ENCODE results near the gene RIPPLY2. TPM values are rescaled to one million over a fixed set of nuclear protein-coding genes. Genes with fewer than 3 reads are reported as not detected.
"Not testable (repeated sequence)": the region's sequence is repeated elsewhere in the genome, so short reads cannot be mapped to it uniquely, and the experiment has no call there.

The RIPPLY2 gene
- total RNA-seq, 3 donors from 2014 or later = not detected

DNA sequence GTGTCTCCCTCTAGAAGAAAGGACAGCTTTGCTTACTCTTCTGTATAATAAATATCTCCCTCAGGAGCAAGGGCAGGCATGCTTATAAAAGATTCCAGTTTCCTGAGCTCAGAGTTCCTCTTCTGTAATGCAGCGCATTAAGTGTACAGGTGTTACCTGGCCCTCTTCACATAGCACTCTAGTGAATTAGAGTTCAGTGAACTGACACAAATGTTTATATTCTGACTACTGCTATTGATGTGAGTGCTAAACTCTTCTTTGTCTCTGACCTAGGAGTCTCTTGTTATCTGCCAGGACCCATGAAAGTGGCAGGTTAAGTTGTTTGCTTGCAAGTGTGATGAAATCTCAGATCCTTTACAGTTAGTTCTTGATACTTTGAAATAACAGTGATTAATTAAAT, 39.9 kb downstream of the RIPPLY2 start:
- no peaks in the 10 kb centered on the region for H3K36me3 ChIP-seq
- intact Hi-C loops (cut with DNase I; ENCODE audit: low total_unique reads) = no loop called here
- H3K27me3 ChIP-seq = no peaks in the 10 kb centered on the region
- no peak overlapping the region for H3K4me3 ChIP-seq
- H3K27ac ChIP-seq = no peak overlapping the region
- peaks cover 0 to 3% of the 10 kb centered on the region in 2 donors for H3K9me3 ChIP-seq
- no peak for TF ChIP-seq POLR2AphosphoS5 (IDR thresholded peaks at IDR 0.05)
- H3K4me1 ChIP-seq = no peaks in the 10 kb centered on the region
- DNase-seq (ENCODE audit: low spot score in 2 of 2) = no peak

DNA sequence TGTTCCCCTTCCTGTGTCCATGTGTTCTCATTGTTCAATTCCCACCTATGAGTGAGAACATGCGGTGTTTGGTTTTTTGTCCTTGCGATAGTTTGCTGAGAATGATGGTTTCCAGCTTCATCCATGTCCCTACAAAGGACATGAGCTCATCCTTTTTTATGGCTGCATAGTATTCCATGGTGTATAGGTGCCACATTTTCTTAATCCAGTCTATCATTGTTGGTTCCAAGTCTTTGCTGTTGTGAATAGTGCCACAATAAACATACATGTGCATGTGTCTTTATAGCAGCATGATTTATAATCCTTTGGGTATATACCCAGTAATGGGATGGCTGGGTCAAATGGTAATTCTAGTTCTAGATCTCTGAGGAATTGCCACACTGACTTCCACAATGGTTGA, 43.9 kb downstream of the RIPPLY2 start:
- DNase-seq (ENCODE audit: low spot score in 2 of 2); H3K4me3 ChIP-seq; intact Hi-C loops (cut with DNase I; ENCODE audit: low total_unique reads); H3K9me3 ChIP-seq; H3K27me3 ChIP-seq; H3K4me1 ChIP-seq; H3K36me3 ChIP-seq; H3K27ac ChIP-seq: not testable (repeated sequence)

DNA sequence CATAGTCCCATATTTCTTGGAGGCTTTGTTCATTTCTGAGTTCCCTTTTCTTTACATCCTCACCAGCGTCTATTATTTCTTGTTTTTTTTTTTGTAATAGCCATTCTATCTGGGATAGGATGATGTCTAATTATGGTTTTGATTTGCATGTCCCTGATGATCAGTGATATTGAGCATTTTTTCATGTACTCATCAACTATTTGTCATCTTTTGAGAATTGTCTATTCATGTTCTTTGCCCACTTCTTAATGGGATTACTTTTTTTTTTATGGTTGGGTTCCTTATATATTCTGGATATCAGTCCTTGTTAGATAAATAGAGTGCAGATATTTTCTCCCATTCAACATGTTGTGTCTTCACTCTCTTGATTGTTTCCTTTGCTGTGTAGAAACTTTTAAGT, 48.5 kb downstream of the RIPPLY2 start:
- Histone ChIP-seq H3K4me3 (no peak overlapping the region), H3K4me1 (no peaks in the 10 kb centered on the region), H3K27ac (no peak overlapping the region), H3K27me3 (no peaks in the 10 kb centered on the region), H3K36me3 (no peaks in the 10 kb centered on the region), H3K9me3 (peaks cover 4 to 23% of the 10 kb centered on the region in 2 donors)
- no peak for DNase-seq (ENCODE audit: low spot score in 2 of 2)
- intact Hi-C loops (cut with DNase I; ENCODE audit: low total_unique reads) = no loop called here
- TF ChIP-seq POLR2AphosphoS5 (IDR thresholded peaks at IDR 0.05) = no peak
- TF ChIP-seq POLR2A (IDR thresholded peaks at IDR 0.05) = no peak
- TF ChIP-seq, protein P1, sequence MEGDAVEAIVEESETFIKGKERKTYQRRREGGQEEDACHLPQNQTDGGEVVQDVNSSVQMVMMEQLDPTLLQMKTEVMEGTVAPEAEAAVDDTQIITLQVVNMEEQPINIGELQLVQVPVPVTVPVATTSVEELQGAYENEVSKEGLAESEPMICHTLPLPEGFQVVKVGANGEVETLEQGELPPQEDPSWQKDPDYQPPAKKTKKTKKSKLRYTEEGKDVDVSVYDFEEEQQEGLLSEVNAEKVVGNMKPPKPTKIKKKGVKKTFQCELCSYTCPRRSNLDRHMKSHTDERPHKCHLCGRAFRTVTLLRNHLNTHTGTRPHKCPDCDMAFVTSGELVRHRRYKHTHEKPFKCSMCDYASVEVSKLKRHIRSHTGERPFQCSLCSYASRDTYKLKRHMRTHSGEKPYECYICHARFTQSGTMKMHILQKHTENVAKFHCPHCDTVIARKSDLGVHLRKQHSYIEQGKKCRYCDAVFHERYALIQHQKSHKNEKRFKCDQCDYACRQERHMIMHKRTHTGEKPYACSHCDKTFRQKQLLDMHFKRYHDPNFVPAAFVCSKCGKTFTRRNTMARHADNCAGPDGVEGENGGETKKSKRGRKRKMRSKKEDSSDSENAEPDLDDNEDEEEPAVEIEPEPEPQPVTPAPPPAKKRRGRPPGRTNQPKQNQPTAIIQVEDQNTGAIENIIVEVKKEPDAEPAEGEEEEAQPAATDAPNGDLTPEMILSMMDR (IDR thresholded peaks at IDR 0.05) = no peak

DNA sequence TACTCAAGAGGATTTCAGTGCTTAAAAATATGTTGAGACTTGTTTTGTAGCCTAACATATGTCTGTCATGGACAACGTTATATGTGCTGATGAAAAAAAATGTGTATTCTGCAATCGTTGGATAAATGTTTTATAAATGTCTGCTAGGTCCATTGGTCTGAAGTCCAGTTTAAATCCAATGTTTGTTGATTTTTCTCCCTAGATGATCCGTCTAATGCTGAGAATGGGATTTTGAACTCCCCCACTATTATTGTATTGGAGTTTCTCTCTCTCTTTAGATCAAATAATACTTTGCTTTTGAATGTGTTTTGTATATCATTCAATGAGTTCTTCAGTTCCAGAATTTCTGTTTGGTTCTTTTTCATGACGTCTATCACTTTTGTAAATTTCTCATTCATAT, 51.2 kb downstream of the RIPPLY2 start:
- peaks cover 4 to 20% of the 10 kb centered on the region in 2 donors for H3K9me3 ChIP-seq
- no peaks in the 10 kb centered on the region for H3K4me1 ChIP-seq
- no peak for DNase-seq (ENCODE audit: low spot score in 2 of 2)
- H3K36me3 ChIP-seq = no peaks in the 10 kb centered on the region
- no peaks in the 10 kb centered on the region for H3K27me3 ChIP-seq
- no peak for TF ChIP-seq POLR2A (IDR thresholded peaks at IDR 0.05)
- TF ChIP-seq, protein P1 (IDR thresholded peaks at IDR 0.05) = no peak
- TF ChIP-seq POLR2AphosphoS5 (IDR thresholded peaks at IDR 0.05) = no peak
- H3K4me3 ChIP-seq = no peak overlapping the region
- no peak overlapping the region for H3K27ac ChIP-seq
- intact Hi-C loops (cut with DNase I; ENCODE audit: low total_unique reads) = no loop called here

DNA sequence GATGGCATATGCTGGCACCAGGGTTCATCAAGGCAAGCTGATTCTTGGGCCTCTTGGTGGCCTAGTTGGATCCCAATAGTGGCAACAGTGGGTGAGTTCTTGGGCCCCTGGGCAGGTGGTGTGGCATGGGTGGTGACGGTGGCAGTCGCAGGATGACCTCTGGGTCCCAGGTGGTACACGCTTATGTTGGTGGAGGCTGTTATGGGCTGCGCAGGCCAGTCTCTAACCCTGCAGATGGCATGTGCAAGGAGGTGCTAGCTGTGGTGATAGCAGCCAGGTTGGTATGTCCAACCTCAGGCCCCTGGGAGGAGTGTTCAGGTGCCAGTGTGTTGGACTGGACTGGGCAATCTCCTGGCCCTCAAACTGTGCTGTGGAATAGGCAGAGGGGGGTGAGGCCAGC, 52.5 kb downstream of the RIPPLY2 start:
- Histone ChIP-seq H3K27me3 (no peaks in the 10 kb centered on the region), H3K4me1 (no peaks in the 10 kb centered on the region), H3K36me3 (no peaks in the 10 kb centered on the region), H3K27ac (no peak overlapping the region), H3K4me3 (no peak overlapping the region), H3K9me3 (peaks cover 4 to 20% of the 10 kb centered on the region in 2 donors)
- DNase-seq (ENCODE audit: low spot score in 2 of 2) = no peak
- intact Hi-C loops (cut with DNase I; ENCODE audit: low total_unique reads) = no loop called here
- TF ChIP-seq POLR2AphosphoS5 (IDR thresholded peaks at IDR 0.05) = no peak
- TF ChIP-seq, protein P1 (IDR thresholded peaks at IDR 0.05) = no peak
- no peak for TF ChIP-seq POLR2A (IDR thresholded peaks at IDR 0.05)

Other genes with a start within 250 kb of the RIPPLY2 start
- 1 to 10 TPM in 1 of 3 donors, under 1 TPM in 1, not detected in 1; 0.66 to 3.2 TPM for gene SNAP91, start 144.3 kb upstream of the RIPPLY2 start, total RNA-seq
- gene CYB5R4, start 6.3 kb downstream of the RIPPLY2 start, total RNA-seq = 10 to 100 TPM in 1 of 3 donors, 1 to 10 TPM in 2; 7.2 to 11.1 (median 7.8) TPM
- 1 to 10 TPM in 1 of 3 donors, under 1 TPM in 2; 0.16 to 9.4 (median 0.33) TPM for gene MRAP2, start 180.4 kb downstream of the RIPPLY2 start, total RNA-seq

All from breast epithelium (tissue), 4 donors.